Mucosa of descending colon (tissue), 3 donors: ENCODE measurements around the gene PMM1. TPM values are rescaled to one million over a fixed set of nuclear protein-coding genes. Genes with fewer than 3 reads are reported as not detected.

Source experiments
- ATAC-seq: fragments of 200-7000 bp; cut with Tn5 transposase; one replicate; pipeline ENCODE4 v1.9.1; 2020; ENCODE audit warnings: mild to moderate bottlenecking, moderate library complexity
- DNase-seq, 3 donors: peaks; one replicate each; pipeline ENCODE4 v3.0.0-alpha.2; 2020
- H3K36me3 ChIP-seq: fragments of 200-600 bp; one replicate; pipeline ENCODE4 v1.8.0; 2021; ENCODE audit warnings: low read depth, mild to moderate bottlenecking
- H3K4me1 ChIP-seq: fragments of 200-600 bp; one replicate; pipeline ENCODE4 v1.8.0; 2021; ENCODE audit warnings: low read depth, mild to moderate bottlenecking
- H3K4me3 ChIP-seq: fragments of 200-600 bp; one replicate; pipeline ENCODE4 v1.8.0; 2021; ENCODE audit warnings: mild to moderate bottlenecking
- H3K9me3 ChIP-seq: fragments of 200-600 bp; one replicate; pipeline ENCODE4 v1.8.0; 2021; ENCODE audit warnings: mild to moderate bottlenecking
- intact Hi-C, 2 donors: fragments of 100-400 bp; cut with DNase I in 1 of 2; cut with micrococcal nuclease in 1 of 2; formaldehyde crosslinking; loops; one replicate each; pipeline versions ENCODE4 v1.11.0 to v1.11.1; 2022; cut with DNase I, micrococcal nuclease
- total RNA-seq, 3 donors: library from RNA; stranded (reverse); fragmentation: NEBNext Ultra II Directional in 2 of 3; extraction: Animal tissue kit (Norgen Biotek cat#: 25700) in 2 of 3; gene quantifications; one replicate each; pipeline versions ENCODE4 v1.2.1 to v1.2.4, GENCODE V29; 2021 to 2023
- TF ChIP-seq, protein P1 (sequence below): fragments of 200-600 bp; IDR thresholded peaks from one replicate; pipeline ENCODE4 v1.8.0; 2022; ENCODE audit warnings: antibody characterized with exemption, mild to moderate bottlenecking
- donor health status: DM: no; HTN: no; CAD: no; lungs with moderate emphysema.
- donor health status: DM: no; HTN: no; CAD: no.
- donor health status: DM: no; HTN: yes; CAD: no.

The PMM1 gene
- total RNA-seq, 3 donors from 2014 or later: 40.7 to 69.4 (median 51.7) TPM

DNA sequence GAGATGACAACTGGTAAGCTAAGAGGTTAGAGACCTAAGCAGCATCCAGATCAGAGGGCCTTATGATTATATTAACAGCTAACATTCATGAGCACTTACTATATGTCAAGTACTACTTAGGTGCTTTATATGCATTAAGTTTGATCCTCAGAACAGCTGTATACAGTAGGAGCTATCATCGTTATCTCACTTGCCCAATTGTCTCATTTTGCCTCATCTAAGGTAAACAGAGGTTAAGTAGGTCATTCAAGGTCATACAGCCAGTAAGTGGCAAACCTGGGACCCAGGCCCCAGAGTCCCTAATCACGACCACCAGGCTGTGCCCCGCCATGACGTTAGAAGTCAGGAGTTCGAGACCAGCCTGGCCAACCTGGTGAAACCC is 40.8 kb downstream of the PMM1 start:
- ATAC-seq (no peak), DNase-seq (no peak)
- Histone ChIP-seq H3K4me1 (peaks cover 5% of the 10 kb centered on the region), H3K36me3 (no peaks in the 10 kb centered on the region), H3K9me3 (no peaks in the 10 kb centered on the region), H3K4me3 (no peak overlapping the region)
- intact Hi-C loops: loop anchor here in 1 of 2 donors (10.0 kb wide), 1 partner anchor 46 kb away; no protein-coding TSS in a partner anchor
- TF ChIP-seq, protein P1, sequence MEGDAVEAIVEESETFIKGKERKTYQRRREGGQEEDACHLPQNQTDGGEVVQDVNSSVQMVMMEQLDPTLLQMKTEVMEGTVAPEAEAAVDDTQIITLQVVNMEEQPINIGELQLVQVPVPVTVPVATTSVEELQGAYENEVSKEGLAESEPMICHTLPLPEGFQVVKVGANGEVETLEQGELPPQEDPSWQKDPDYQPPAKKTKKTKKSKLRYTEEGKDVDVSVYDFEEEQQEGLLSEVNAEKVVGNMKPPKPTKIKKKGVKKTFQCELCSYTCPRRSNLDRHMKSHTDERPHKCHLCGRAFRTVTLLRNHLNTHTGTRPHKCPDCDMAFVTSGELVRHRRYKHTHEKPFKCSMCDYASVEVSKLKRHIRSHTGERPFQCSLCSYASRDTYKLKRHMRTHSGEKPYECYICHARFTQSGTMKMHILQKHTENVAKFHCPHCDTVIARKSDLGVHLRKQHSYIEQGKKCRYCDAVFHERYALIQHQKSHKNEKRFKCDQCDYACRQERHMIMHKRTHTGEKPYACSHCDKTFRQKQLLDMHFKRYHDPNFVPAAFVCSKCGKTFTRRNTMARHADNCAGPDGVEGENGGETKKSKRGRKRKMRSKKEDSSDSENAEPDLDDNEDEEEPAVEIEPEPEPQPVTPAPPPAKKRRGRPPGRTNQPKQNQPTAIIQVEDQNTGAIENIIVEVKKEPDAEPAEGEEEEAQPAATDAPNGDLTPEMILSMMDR: no peak

- H3K9me3 ChIP-seq: no peaks in the 10 kb centered on the region
- TF ChIP-seq, protein P1: no peak
- intact Hi-C loops: loop anchor here in 1 of 2 donors (10.0 kb wide), 1 partner anchor 50 kb away; no protein-coding TSS in a partner anchor
- ATAC-seq (no peak), DNase-seq (no peak)
- H3K4me3 ChIP-seq: peak overlapping the region; percentile 60
- H3K4me1 ChIP-seq: peaks cover 21% of the 10 kb centered on the region
- no peaks in the 10 kb centered on the region for H3K36me3 ChIP-seq
Observed at GRCh38 chr22:41544671-41545476, 44.8 kb downstream of the PMM1 start.

GRCh38 chr22:41543854-41544670 is 45.6 kb downstream of the PMM1 start, which contains the start of gene POLR3H:
TSS of gene POLR3H (minus strand) at chr22:41544470. CDS start at chr22:41544101, 369 bp downstream.
- DNase-seq (peak; percentile 98 to 100 (median 99)), ATAC-seq (peak; percentile 99)
- peak within 1 kb of the TSS; percentile 60 for H3K4me3 ChIP-seq
- peaks cover 21% of the 10 kb centered on the region for H3K4me1 ChIP-seq
- no peaks in the 10 kb centered on the region for H3K36me3 ChIP-seq
- TF ChIP-seq, protein P1: peak; percentile 58
- intact Hi-C loops: loop anchor here in 1 of 2 donors (10.0 kb wide), 1 partner anchor 51 kb away; no protein-coding TSS in a partner anchor
- H3K9me3 ChIP-seq: no peaks in the 10 kb centered on the region

DNA sequence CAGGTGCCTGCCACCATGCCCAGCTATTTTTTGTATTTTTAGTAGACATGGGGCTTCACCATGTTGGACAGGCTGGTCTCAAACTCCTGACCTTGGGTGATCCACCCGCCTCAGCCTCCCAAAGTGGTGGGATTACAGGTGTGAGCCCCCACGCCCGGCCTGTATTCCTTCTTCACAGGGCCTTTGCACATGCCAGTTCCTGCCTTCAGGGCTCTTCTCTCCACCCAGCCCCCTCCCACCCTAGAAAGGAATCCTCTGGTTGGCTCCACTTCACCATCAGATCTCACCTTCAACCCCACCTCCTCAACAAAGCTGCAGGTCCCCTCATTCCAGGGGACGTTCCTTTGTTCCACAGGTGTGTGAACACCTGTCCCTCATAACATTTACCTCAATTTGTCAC is 47.4 kb downstream of the PMM1 start:
- ATAC-seq (no peak), DNase-seq (no peak)
- H3K9me3 ChIP-seq: no peaks in the 10 kb centered on the region
- intact Hi-C loops: loop anchor here in 1 of 2 donors (10.0 kb wide), 1 partner anchor 53 kb away; no protein-coding TSS in a partner anchor
- no peaks in the 10 kb centered on the region for H3K36me3 ChIP-seq
- H3K4me3 ChIP-seq: no peak overlapping the region
- H3K4me1 ChIP-seq: peaks cover 21% of the 10 kb centered on the region
- TF ChIP-seq, protein P1: no peak

DNA sequence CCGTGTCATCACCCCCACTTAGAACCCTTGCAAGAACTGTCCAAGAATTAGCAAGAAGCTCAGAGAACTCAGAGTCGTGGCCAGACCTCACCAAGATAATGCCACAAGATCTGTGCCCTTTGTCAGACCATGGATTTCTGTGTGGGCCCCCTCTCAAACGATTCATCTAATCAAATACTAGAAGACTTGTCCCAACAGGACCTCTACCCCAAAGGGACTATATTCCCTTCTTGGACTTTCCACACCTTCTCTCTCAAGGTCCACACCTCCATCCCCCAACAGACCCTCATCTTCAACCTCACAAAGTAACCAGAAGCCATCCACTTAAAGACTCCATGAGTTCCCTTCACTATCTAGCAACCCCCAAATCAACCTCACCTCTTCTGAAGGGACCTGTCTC is 48.2 kb downstream of the PMM1 start:
- TF ChIP-seq, protein P1: no peak
- DNase-seq: no peak
- intact Hi-C loops: loop anchor here in 1 of 2 donors (10.0 kb wide), 1 partner anchor 53 kb away; no protein-coding TSS in a partner anchor
- H3K9me3 ChIP-seq: no peaks in the 10 kb centered on the region
- H3K4me3 ChIP-seq: no peak overlapping the region
- peaks cover 21% of the 10 kb centered on the region for H3K4me1 ChIP-seq
- H3K36me3 ChIP-seq: no peaks in the 10 kb centered on the region
- ATAC-seq: no peak
